ENCODE data around the gene ANXA4. TPM values are rescaled to one million over a fixed set of nuclear protein-coding genes. Genes with fewer than 3 reads are reported as not detected.

The ANXA4 gene
- total RNA-seq, 1 experiment from 2014 or later, result 9.5 TPM

DNA sequence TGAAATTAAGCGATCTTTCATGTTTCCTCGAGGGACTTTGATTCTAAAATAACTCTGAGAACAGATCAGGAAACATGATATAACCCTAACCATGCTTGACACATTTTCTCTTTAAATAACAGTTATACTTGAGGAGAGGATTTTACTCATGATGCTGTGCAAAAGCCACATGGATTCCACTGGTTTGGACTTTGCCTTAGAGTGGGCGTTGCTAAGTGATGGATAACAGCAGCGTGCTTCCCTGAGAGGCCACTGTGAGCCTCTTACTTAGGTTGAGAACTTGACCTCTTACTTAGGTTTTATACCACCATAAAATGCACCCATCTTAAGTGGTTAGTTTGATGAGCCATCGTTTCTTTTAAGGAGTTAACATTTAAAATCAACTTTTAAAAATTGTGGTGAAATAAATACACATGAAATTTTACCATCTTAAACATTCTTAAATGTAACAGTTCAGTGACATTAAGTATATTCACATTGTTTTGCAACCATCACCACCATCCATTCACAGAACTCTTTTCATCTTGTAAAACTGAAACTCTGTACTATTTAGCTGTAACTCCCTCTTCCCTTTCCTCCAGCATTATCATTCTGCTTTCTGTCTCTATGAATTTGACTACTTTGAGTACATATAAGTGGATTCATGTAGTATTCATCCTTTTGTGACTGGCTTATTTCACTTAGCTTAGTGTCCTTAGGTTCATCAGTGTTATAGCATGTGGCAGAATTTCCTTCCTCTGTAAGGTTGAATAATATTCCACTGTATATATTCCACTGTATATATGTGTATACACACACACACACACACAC lies 22.6 kb downstream of the ANXA4 start:
- DNase-seq (ENCODE audit: low spot score), result no peak
- no peak overlapping the region for H3K4me3 Mint-ChIP-seq
- ChIA-PET CTCF (no interaction called here), POLR2A (no interaction called here)
- no peaks in the 10 kb centered on the region for H3K36me3 Mint-ChIP-seq
- no peaks in the 10 kb centered on the region for H3K27me3 Mint-ChIP-seq (ENCODE audit: low read depth)
- no peak for TF ChIP-seq SMAD3 (CRISPR knock-in tag; IDR thresholded peaks at IDR 0.05; ENCODE audit: borderline replicate concordance)
- no peak for TF ChIP-seq TCF7 (CRISPR knock-in tag; IDR thresholded peaks at IDR 0.05; ENCODE audit: low read depth)
- TF ChIP-seq MXD4 (CRISPR knock-in tag; IDR thresholded peaks at IDR 0.05; ENCODE audit: borderline replicate concordance), result no peak
- no peak for TF ChIP-seq GTF2I (CRISPR knock-in tag; conservative IDR thresholded peaks at IDR 0.05)
- TF ChIP-seq NR1H2 (CRISPR knock-in tag; IDR thresholded peaks at IDR 0.05), result no peak
- TF ChIP-seq, protein P1, sequence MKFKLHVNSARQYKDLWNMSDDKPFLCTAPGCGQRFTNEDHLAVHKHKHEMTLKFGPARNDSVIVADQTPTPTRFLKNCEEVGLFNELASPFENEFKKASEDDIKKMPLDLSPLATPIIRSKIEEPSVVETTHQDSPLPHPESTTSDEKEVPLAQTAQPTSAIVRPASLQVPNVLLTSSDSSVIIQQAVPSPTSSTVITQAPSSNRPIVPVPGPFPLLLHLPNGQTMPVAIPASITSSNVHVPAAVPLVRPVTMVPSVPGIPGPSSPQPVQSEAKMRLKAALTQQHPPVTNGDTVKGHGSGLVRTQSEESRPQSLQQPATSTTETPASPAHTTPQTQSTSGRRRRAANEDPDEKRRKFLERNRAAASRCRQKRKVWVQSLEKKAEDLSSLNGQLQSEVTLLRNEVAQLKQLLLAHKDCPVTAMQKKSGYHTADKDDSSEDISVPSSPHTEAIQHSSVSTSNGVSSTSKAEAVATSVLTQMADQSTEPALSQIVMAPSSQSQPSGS (CRISPR knock-in tag; IDR thresholded peaks at IDR 0.05; ENCODE audit: borderline replicate concordance, low read depth), result no peak
- TF ChIP-seq, protein P2, sequence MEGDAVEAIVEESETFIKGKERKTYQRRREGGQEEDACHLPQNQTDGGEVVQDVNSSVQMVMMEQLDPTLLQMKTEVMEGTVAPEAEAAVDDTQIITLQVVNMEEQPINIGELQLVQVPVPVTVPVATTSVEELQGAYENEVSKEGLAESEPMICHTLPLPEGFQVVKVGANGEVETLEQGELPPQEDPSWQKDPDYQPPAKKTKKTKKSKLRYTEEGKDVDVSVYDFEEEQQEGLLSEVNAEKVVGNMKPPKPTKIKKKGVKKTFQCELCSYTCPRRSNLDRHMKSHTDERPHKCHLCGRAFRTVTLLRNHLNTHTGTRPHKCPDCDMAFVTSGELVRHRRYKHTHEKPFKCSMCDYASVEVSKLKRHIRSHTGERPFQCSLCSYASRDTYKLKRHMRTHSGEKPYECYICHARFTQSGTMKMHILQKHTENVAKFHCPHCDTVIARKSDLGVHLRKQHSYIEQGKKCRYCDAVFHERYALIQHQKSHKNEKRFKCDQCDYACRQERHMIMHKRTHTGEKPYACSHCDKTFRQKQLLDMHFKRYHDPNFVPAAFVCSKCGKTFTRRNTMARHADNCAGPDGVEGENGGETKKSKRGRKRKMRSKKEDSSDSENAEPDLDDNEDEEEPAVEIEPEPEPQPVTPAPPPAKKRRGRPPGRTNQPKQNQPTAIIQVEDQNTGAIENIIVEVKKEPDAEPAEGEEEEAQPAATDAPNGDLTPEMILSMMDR (IDR thresholded peaks at IDR 0.05), result no peak
- TF ChIP-seq SP1 (CRISPR knock-in tag; conservative IDR thresholded peaks at IDR 0.05), result no peak
- TF ChIP-seq ESRRA (CRISPR knock-in tag; IDR thresholded peaks at IDR 0.05; ENCODE audit: borderline replicate concordance), result no peak
- no peak for TF ChIP-seq FOXP1 (CRISPR knock-in tag; IDR thresholded peaks at IDR 0.05; ENCODE audit: borderline replicate concordance)
- TF ChIP-seq, protein P3, sequence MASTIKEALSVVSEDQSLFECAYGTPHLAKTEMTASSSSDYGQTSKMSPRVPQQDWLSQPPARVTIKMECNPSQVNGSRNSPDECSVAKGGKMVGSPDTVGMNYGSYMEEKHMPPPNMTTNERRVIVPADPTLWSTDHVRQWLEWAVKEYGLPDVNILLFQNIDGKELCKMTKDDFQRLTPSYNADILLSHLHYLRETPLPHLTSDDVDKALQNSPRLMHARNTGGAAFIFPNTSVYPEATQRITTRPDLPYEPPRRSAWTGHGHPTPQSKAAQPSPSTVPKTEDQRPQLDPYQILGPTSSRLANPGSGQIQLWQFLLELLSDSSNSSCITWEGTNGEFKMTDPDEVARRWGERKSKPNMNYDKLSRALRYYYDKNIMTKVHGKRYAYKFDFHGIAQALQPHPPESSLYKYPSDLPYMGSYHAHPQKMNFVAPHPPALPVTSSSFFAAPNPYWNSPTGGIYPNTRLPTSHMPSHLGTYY (CRISPR knock-in tag; IDR thresholded peaks at IDR 0.05), result no peak
- no peak for TF ChIP-seq ZBTB21 (CRISPR knock-in tag; IDR thresholded peaks at IDR 0.05; ENCODE audit: borderline replicate concordance)
- TF ChIP-seq, protein P4, sequence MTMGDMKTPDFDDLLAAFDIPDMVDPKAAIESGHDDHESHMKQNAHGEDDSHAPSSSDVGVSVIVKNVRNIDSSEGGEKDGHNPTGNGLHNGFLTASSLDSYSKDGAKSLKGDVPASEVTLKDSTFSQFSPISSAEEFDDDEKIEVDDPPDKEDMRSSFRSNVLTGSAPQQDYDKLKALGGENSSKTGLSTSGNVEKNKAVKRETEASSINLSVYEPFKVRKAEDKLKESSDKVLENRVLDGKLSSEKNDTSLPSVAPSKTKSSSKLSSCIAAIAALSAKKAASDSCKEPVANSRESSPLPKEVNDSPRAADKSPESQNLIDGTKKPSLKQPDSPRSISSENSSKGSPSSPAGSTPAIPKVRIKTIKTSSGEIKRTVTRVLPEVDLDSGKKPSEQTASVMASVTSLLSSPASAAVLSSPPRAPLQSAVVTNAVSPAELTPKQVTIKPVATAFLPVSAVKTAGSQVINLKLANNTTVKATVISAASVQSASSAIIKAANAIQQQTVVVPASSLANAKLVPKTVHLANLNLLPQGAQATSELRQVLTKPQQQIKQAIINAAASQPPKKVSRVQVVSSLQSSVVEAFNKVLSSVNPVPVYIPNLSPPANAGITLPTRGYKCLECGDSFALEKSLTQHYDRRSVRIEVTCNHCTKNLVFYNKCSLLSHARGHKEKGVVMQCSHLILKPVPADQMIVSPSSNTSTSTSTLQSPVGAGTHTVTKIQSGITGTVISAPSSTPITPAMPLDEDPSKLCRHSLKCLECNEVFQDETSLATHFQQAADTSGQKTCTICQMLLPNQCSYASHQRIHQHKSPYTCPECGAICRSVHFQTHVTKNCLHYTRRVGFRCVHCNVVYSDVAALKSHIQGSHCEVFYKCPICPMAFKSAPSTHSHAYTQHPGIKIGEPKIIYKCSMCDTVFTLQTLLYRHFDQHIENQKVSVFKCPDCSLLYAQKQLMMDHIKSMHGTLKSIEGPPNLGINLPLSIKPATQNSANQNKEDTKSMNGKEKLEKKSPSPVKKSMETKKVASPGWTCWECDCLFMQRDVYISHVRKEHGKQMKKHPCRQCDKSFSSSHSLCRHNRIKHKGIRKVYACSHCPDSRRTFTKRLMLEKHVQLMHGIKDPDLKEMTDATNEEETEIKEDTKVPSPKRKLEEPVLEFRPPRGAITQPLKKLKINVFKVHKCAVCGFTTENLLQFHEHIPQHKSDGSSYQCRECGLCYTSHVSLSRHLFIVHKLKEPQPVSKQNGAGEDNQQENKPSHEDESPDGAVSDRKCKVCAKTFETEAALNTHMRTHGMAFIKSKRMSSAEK (CRISPR knock-in tag; IDR thresholded peaks at IDR 0.05; ENCODE audit: borderline replicate concordance), result no peak
- TF ChIP-seq, protein P5, sequence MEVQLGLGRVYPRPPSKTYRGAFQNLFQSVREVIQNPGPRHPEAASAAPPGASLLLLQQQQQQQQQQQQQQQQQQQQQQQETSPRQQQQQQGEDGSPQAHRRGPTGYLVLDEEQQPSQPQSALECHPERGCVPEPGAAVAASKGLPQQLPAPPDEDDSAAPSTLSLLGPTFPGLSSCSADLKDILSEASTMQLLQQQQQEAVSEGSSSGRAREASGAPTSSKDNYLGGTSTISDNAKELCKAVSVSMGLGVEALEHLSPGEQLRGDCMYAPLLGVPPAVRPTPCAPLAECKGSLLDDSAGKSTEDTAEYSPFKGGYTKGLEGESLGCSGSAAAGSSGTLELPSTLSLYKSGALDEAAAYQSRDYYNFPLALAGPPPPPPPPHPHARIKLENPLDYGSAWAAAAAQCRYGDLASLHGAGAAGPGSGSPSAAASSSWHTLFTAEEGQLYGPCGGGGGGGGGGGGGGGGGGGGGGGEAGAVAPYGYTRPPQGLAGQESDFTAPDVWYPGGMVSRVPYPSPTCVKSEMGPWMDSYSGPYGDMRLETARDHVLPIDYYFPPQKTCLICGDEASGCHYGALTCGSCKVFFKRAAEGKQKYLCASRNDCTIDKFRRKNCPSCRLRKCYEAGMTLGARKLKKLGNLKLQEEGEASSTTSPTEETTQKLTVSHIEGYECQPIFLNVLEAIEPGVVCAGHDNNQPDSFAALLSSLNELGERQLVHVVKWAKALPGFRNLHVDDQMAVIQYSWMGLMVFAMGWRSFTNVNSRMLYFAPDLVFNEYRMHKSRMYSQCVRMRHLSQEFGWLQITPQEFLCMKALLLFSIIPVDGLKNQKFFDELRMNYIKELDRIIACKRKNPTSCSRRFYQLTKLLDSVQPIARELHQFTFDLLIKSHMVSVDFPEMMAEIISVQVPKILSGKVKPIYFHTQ (CRISPR knock-in tag; IDR thresholded peaks at IDR 0.05), result no peak
- no peaks in the 10 kb centered on the region for H3K9me3 Mint-ChIP-seq
- H3K27ac Mint-ChIP-seq, result no peak overlapping the region
- ATAC-seq, result no peak
- no peaks in the 10 kb centered on the region for H3K4me1 Mint-ChIP-seq
